DOHH2 (cell line): Measurements from ENCODE around the gene DMRT1.
A peak's percentile ranks its signal among the peaks of the same experiment; 100 is the strongest.

Source experiments
- H3F3A ChIP-seq: fragments of 200-600 bp; sonication (generic), shearing (Covaris generic); 2 replicates; pipeline ENCODE4 v1.6.0; 2016; ENCODE audit warnings: antibody characterized with exemption, mild to moderate bottlenecking; ENCODE audit not compliant: control insufficient read depth, insufficient read depth
- H3K27ac ChIP-seq: fragments of 200-600 bp; sonication (generic); 2 replicates; pipeline ENCODE4 v1.5.1; 2014; ENCODE audit warnings: low read depth, mild to moderate bottlenecking, low read length, moderate library complexity
- H3K27me3 ChIP-seq: fragments of 200-600 bp; sonication (generic); 2 replicates; pipeline ENCODE4 v1.6.1; 2014; ENCODE audit warnings: mild to moderate bottlenecking, low read length, mixed read lengths; ENCODE audit not compliant: control insufficient read depth
- H3K36me3 ChIP-seq: fragments of 200-600 bp; sonication (generic); 2 replicates; pipeline ENCODE4 v1.6.1; 2014; ENCODE audit warnings: mild to moderate bottlenecking, low read length, moderate library complexity, mixed read lengths; ENCODE audit not compliant: control insufficient read depth
- H3K4me1 ChIP-seq: fragments of 200-600 bp; sonication (generic); 2 replicates; pipeline ENCODE4 v1.6.1; 2014; ENCODE audit warnings: mild to moderate bottlenecking, low read length, mixed read lengths; ENCODE audit not compliant: control insufficient read depth
- H3K4me2 ChIP-seq: fragments of 200-600 bp; sonication (generic); 2 replicates; pipeline ENCODE4 v1.6.0; 2014; ENCODE audit warnings: mild to moderate bottlenecking, low read length, moderate library complexity
- H3K4me3 ChIP-seq: fragments of 200-600 bp; sonication (generic); 2 replicates; pipeline ENCODE4 v1.5.1; 2014; ENCODE audit warnings: mild to moderate bottlenecking, low read length, mixed read lengths
- H3K79me2 ChIP-seq: fragments of 200-600 bp; sonication (generic); 2 replicates; pipeline ENCODE4 v1.6.1; 2014; ENCODE audit warnings: mild to moderate bottlenecking, low read length, mixed read lengths; ENCODE audit not compliant: control insufficient read depth
- H3K9me2 ChIP-seq: fragments of 200-600 bp; sonication (generic); replicated peaks from 2 replicates; pipeline ENCODE4 v1.6.1; 2014; ENCODE audit warnings: mild to moderate bottlenecking, low read length, mixed read lengths; ENCODE audit not compliant: control insufficient read depth
- H3K9me3 ChIP-seq: fragments of 200-600 bp; sonication (generic); 2 replicates; pipeline ENCODE4 v1.6.1; 2014; ENCODE audit warnings: antibody characterized with exemption, low read length, mixed read lengths; ENCODE audit not compliant: control insufficient read depth, insufficient read depth
- H4K20me1 ChIP-seq: fragments of 200-600 bp; sonication (generic); 2 replicates; pipeline ENCODE4 v1.6.0; 2014; ENCODE audit warnings: low read depth, mild to moderate bottlenecking, antibody characterized with exemption, low read length, moderate library complexity; ENCODE audit not compliant: control insufficient read depth, insufficient read depth
- CTCF ChIP-seq: fragments of 200-600 bp; sonication (generic); IDR thresholded peaks from one replicate; pipeline ENCODE4 v1.5.1; 2014; ENCODE audit warnings: antibody characterized with exemption, mild to moderate bottlenecking, low read depth, low read length; ENCODE audit not compliant: poor library complexity, severe bottlenecking
- EZH2phosphoT487 ChIP-seq: fragments of 200-600 bp; sonication (generic); IDR thresholded peaks from 2 replicates; pipeline ENCODE4 v1.6.1; 2017; ENCODE audit warnings: borderline replicate concordance, mild to moderate bottlenecking, antibody characterized with exemption, low read length, moderate library complexity, mixed read lengths

Gene DMRT1

DNA sequence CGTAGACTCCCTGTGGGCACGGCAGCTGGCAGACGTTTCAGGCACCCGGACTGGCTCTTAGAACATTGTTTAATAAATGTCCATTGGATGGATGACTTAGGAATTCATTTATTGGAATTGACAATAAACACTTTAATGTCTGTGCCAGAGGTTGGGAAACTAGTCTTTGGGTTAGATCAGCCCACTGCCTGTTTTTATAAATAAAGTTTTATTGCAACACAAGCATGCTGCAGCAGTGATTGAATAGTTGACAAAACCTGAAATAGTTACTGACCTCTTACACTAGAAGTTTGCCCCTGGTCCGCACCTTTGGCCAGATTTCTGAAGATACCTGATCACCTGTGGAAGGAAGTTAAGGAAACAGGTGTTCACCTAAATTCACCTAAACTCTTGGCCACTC is 51.6 kb downstream of the DMRT1 start:
- Histone ChIP-seq H3K79me2 (no peaks in the 10 kb centered on the region), H3F3A (no peaks in the 10 kb centered on the region; the same call in 1 of the 2 replicates), H3K9me3 (no peaks in the 10 kb centered on the region), H3K36me3 (no peaks in the 10 kb centered on the region), H3K9me2 (no peaks in the 10 kb centered on the region), H3K4me1 (peaks cover 12% of the 10 kb centered on the region), H3K4me2 (peak overlapping the region; percentile 67), H3K27ac (no peak overlapping the region), H3K4me3 (no peak overlapping the region), H4K20me1 (no peaks in the 10 kb centered on the region), H3K27me3 (no peaks in the 10 kb centered on the region)
- no peak for TF ChIP-seq CTCF
- TF ChIP-seq EZH2phosphoT487: no peak

GRCh38 chr9:893843-894420 is 52.4 kb downstream of the DMRT1 start:
- Histone ChIP-seq H3K27me3 (no peaks in the 10 kb centered on the region), H3K4me2 (peak overlapping the region; percentile 67), H3K9me2 (no peaks in the 10 kb centered on the region), H3K36me3 (no peaks in the 10 kb centered on the region), H3F3A (no peaks in the 10 kb centered on the region; the same call in 1 of the 2 replicates), H3K27ac (no peak overlapping the region), H3K79me2 (no peaks in the 10 kb centered on the region), H3K9me3 (no peaks in the 10 kb centered on the region), H3K4me3 (peak overlapping the region; percentile 46), H3K4me1 (peaks cover 12% of the 10 kb centered on the region), H4K20me1 (no peaks in the 10 kb centered on the region)
- TF ChIP-seq EZH2phosphoT487 (no peak), CTCF (peak; percentile 88)

DNA sequence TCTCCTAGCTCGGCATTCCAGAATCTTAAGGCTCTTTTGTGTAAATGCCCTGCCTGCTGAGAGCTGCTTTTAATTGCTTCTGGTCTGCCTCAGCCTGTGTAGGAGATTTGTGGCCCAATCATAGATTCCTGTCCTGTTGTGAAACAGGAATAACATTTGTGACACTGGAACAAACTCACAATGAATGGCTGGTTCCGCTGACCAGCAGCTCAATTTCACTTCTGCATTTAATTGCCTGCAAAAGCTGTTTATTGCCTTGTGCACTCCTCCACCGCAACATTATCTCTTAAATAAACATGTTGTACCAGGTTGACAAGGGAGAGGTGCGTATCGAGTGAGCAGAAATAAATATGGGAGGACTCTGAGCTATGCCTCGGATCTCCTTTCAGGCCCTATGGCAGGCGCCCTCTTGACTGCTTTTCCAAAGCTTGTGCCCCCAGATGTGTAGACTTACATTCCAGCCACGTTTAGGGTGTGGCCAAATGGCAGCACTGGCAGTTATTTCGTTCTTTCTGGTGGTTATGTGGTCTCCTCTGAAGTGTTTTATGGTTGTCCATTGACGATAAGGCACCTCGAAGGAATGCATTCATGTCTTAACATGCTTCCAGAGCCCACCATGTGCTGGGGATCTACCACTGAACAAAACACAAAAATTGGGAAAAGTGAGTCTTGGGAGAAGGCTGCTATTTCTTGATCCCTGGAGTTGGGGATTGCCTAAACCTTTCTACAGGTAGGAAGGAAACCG is 58.1 kb downstream of the DMRT1 start:
- Histone ChIP-seq H3K27ac (no peak overlapping the region), H3K4me2 (peak overlapping the region; percentile 44), H4K20me1 (no peaks in the 10 kb centered on the region), H3K4me1 (peaks cover 13% of the 10 kb centered on the region), H3K79me2 (no peaks in the 10 kb centered on the region), H3K9me3 (no peaks in the 10 kb centered on the region), H3K4me3 (peak overlapping the region; percentile 5; the same call in 1 of the 2 replicates), H3K9me2 (no peaks in the 10 kb centered on the region), H3K36me3 (no peaks in the 10 kb centered on the region), H3K27me3 (peaks cover 18% of the 10 kb centered on the region), H3F3A (no peaks in the 10 kb centered on the region; the same call in 1 of the 2 replicates)
- no peak for TF ChIP-seq CTCF
- TF ChIP-seq EZH2phosphoT487: no peak
